BE2C (cell line): ENCODE measurements around the gene TBC1D22A.

ENCODE experiments used
- DNase-seq: peaks from one replicate; pipeline ENCODE4 v3.0.0-alpha.2; 2020
- H3K27me3 ChIP-seq: fragments of 250-450 bp; sonication (Bioruptor Pico); 2 replicates; pipeline ENCODE4 v1.5.1; 2020; ENCODE audit warnings: mild to moderate bottlenecking
- H3K36me3 ChIP-seq: fragments of 250-450 bp; sonication (Bioruptor Pico); 2 replicates; pipeline ENCODE4 v1.5.1; 2020; ENCODE audit warnings: mild to moderate bottlenecking
- H3K4me1 ChIP-seq: fragments of 250-450 bp; sonication (Bioruptor Pico); 2 replicates; pipeline ENCODE4 v1.5.1; 2020
- H3K4me3 ChIP-seq: 2 replicates; pipeline ENCODE4 v1.5.1; 2011; ENCODE audit warnings: low read depth, low read length
- H3K9me3 ChIP-seq: fragments of 250-450 bp; sonication (Bioruptor Pico); 2 replicates; pipeline ENCODE4 v1.5.1; 2020
- TF ChIP-seq, protein P1 (sequence below): IDR thresholded peaks from 2 replicates; pipeline ENCODE4 v1.5.1; 2012; ENCODE audit warnings: mild to moderate bottlenecking, low read depth, low read length

Gene TBC1D22A

DNA sequence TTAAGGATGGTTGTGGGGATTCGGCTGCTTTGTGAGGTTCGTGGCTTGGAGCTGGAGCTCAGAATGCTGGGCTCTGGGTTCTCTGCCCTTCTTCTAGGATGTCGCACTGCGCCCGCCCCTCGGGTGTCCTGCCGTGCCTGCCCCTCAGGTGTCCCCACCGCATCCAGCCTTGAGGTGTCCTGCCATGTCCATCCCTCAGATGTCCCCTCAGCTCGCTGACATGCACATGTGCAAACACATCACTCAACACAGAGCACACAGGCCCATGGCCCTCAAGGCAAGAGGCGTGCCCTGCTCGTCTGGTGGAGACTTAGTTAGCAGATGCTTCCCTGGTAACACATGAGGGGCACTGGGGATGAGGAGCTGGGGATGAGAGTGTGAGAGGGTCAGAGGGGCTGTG is 359.3 kb downstream of the TBC1D22A start:
- no peak for DNase-seq
- no peaks in the 10 kb centered on the region for H3K36me3 ChIP-seq
- no peaks in the 10 kb centered on the region for H3K4me1 ChIP-seq
- TF ChIP-seq, protein P1, sequence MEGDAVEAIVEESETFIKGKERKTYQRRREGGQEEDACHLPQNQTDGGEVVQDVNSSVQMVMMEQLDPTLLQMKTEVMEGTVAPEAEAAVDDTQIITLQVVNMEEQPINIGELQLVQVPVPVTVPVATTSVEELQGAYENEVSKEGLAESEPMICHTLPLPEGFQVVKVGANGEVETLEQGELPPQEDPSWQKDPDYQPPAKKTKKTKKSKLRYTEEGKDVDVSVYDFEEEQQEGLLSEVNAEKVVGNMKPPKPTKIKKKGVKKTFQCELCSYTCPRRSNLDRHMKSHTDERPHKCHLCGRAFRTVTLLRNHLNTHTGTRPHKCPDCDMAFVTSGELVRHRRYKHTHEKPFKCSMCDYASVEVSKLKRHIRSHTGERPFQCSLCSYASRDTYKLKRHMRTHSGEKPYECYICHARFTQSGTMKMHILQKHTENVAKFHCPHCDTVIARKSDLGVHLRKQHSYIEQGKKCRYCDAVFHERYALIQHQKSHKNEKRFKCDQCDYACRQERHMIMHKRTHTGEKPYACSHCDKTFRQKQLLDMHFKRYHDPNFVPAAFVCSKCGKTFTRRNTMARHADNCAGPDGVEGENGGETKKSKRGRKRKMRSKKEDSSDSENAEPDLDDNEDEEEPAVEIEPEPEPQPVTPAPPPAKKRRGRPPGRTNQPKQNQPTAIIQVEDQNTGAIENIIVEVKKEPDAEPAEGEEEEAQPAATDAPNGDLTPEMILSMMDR, result no peak
- no peaks in the 10 kb centered on the region for H3K27me3 ChIP-seq
- no peak overlapping the region for H3K4me3 ChIP-seq
- no peaks in the 10 kb centered on the region for H3K9me3 ChIP-seq

DNA sequence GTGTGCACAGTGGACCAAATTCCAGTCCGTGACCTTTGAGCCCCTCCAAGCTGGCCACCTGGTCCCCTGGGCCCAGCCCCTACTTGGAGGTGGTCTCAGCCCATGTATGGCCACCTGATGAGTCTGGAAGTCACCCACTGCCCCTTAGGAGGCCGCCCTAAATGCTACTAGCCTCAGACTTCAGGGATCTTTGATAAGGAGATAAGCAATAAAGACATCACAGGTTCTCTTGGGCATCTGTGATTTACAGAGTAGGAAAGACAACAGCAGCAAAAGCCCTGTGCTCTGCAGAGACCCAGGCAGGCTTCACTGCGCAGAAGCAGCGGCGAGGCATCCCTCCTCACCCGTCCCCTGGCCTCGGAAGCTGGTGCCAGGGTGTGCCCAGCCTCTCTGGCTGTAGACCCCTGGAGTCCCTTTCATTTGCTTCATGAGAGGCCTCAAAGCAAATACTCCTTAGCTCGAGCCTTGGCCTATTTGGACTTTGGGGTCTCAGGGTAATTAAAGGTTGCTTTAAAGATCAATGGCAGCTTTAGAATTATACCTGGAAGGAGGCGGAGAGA is 360.1 kb downstream of the TBC1D22A start:
- Histone ChIP-seq H3K4me1 (no peaks in the 10 kb centered on the region), H3K4me3 (no peak overlapping the region), H3K9me3 (no peaks in the 10 kb centered on the region), H3K36me3 (no peaks in the 10 kb centered on the region), H3K27me3 (no peaks in the 10 kb centered on the region)
- DNase-seq, result no peak
- TF ChIP-seq, protein P1, result no peak

DNA sequence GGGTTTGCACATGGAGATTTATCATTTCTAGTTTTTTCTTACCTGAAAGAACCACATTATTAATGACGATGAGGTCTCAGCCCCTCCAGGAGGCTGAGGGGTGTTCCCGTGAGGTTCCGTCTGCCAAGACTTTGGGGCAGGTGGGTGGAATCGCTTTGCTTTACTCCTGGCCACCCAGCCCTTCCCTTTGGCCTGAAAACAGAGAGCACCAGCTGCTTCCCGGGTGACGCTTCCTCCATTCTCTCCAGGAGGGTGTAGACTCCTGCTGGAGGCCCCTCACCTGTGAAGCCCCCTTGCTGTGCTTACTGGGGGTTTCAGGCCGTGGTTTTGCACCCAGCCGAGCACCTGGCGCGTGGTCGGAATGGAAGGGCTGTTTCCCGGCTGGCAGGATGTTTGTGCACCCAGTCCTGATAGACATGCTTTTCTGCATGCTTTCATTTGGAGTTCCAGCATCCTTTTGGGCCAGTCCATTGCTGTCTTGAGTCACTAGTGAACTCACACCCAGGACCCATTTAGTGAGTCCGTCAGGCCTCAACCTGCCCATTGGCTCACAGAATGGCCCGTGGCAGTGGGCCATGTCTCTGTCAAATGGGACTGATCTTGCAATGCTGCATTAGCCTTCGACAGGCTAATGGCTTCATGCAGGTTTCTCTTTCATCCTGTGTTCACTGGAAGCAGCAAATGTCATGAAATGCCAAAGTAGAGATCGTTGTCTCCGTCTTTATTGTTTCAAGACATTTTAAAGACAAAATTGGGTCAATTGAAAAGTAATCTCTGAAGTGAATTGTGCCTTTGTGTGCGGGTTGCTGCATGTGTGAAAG is 360.8 kb downstream of the TBC1D22A start:
- DNase-seq, result no peak
- TF ChIP-seq, protein P1, result no peak
- H3K4me3 ChIP-seq, result no peak overlapping the region

DNA sequence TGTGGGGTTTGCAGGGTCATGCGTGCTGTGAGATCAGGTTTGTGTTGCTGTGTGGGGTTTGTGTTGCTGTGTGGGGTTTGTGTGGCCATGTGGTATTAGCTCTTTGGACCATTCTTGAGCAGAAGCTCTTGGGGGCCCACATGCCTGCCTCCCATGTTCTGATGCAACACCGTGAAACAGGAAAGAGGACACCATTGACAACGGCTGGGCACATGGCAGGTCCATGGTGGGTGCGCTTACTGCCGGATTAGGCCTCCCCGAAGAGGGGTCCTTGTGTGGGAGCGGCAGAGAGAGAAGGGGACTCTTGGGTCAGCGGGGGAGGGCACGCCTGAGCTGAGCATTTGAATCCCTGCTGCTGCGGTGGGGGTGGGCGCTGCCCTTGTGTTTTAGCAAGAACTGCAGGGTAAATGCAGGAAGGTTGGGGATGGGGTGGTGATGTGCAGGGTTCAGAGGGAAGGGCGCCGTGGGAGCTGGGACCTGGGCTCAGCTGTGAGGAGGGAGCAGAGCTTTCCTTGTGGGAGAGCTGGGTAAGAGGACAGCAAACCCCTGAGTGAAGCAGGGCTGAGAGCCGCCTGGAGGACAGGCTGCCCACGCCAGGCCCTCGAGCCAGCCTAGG is 361.5 kb downstream of the TBC1D22A start:
- H3K27me3 ChIP-seq, result no peaks in the 10 kb centered on the region
- H3K9me3 ChIP-seq, result no peaks in the 10 kb centered on the region
- no peaks in the 10 kb centered on the region for H3K4me1 ChIP-seq
- no peak for DNase-seq
- TF ChIP-seq, protein P1, result no peak
- no peaks in the 10 kb centered on the region for H3K36me3 ChIP-seq
- no peak overlapping the region for H3K4me3 ChIP-seq

More for the DNA sequence above, 360.8 kb downstream of the TBC1D22A start:
- Histone ChIP-seq H3K27me3 (no peaks in the 10 kb centered on the region), H3K36me3 (no peaks in the 10 kb centered on the region), H3K9me3 (no peaks in the 10 kb centered on the region), H3K4me1 (no peaks in the 10 kb centered on the region)

DNA sequence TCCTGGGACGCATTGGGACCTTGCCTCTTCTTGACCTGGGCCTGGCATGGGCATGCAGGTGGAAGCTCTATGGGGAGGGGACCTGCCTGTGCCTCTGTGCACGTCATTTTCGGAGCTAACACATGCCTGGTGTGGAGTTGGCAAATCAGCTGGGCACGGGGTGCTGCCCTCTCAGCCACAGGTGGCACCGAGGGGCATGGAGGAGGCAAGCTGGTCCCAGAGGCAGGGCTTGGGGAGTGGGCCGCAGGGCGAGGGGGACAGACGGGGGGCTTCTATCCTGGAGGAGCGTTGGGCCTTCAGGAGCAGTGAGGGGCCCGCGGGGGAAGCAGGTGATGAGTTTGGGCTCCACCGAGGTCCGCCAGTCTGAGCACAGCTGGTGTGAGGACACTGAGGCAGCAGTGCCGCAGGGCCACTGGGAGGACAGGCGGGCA is 362.0 kb downstream of the TBC1D22A start:
- no peak for DNase-seq
- no peak overlapping the region for H3K4me3 ChIP-seq
- H3K9me3 ChIP-seq, result no peaks in the 10 kb centered on the region
- TF ChIP-seq, protein P1, result no peak
- no peaks in the 10 kb centered on the region for H3K27me3 ChIP-seq
- H3K36me3 ChIP-seq, result no peaks in the 10 kb centered on the region
- no peaks in the 10 kb centered on the region for H3K4me1 ChIP-seq

DNA sequence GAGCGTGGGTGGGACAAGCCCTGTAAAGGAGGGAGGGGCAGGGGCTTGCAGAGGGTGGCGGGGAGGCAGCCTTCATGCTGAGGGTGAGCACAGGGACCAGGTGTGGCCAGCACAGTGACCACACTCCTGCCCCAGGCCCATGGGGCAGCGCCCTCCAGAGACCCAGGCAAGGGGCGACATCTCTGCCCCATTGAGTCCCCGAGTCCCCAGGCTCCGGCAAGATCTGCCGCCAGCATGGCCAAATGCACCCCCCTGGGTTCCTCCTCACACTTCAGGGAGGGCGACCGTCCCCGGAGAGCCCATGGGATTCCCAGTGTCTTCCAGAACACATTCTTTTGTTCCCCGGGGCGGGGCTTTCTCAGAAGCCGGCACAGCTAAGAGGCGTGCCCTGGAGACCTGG is 362.5 kb downstream of the TBC1D22A start:
- H3K36me3 ChIP-seq, result no peaks in the 10 kb centered on the region
- TF ChIP-seq, protein P1, result no peak
- no peak overlapping the region for H3K4me3 ChIP-seq
- H3K9me3 ChIP-seq, result no peaks in the 10 kb centered on the region
- no peak for DNase-seq
- no peaks in the 10 kb centered on the region for H3K4me1 ChIP-seq
- H3K27me3 ChIP-seq, result no peaks in the 10 kb centered on the region
